ENCODE data around the gene RNF208. TPM values are rescaled to one million over a fixed set of nuclear protein-coding genes. Genes with fewer than 3 reads are reported as not detected.

RNF208 gene
- total RNA-seq, 4 donors from 2014 or later: 2.3 to 4.5 (median 3.8) TPM

GRCh38 chr9:137176302-137177182 lies 45.5 kb downstream of the RNF208 start:
- Histone ChIP-seq H3K4me3 (replicated peaks in 1 of 3) (no peak overlapping the region), H3K27me3 (no peaks in the 10 kb centered on the region), H3K36me3 (peaks cover 22 to 29% of the 10 kb centered on the region in 2 donors), H3K27ac (no peak overlapping the region), H3K4me1 (no peaks in the 10 kb centered on the region), H3K9me3 (no peaks in the 10 kb centered on the region)
- DNase-seq: peak in 1 of 2 donors; percentile 23
- TF ChIP-seq POLR2A (IDR thresholded peaks at IDR 0.05): no peak
- TF ChIP-seq CTCF (IDR thresholded peaks at IDR 0.05): peak in 4 of 6 experiments; percentile 10 to 43 (median 39)
- WGBS, 2 donors: 53 to 63% methylated on average over 17 of the region's 17 CpGs
- intact Hi-C loops (cut with DNase I): no loop called here

GRCh38 chr9:137175345-137175961 lies 46.6 kb downstream of the RNF208 start:
- Histone ChIP-seq H3K36me3 (peaks cover 11 to 19% of the 10 kb centered on the region in 2 donors), H3K27ac (no peak overlapping the region), H3K4me3 (replicated peaks in 1 of 3) (no peak overlapping the region), H3K4me1 (no peaks in the 10 kb centered on the region), H3K9me3 (no peaks in the 10 kb centered on the region), H3K27me3 (no peaks in the 10 kb centered on the region)
- TF ChIP-seq POLR2A (IDR thresholded peaks at IDR 0.05): no peak
- TF ChIP-seq CTCF (IDR thresholded peaks at IDR 0.05): no peak
- no peak for DNase-seq
- intact Hi-C loops (cut with DNase I): no loop called here
- whole genome bisulfite sequencing, 2 donors: 27 to 78% methylated on average over 4 to 5 of the region's 33 CpGs

GRCh38 chr9:137174722-137175293 lies 47.2 kb downstream of the RNF208 start:
- Histone ChIP-seq H3K4me1 (peaks cover 0 to 1% of the 10 kb centered on the region in 2 donors), H3K36me3 (peaks cover 5 to 12% of the 10 kb centered on the region in 2 donors), H3K27ac (no peak overlapping the region), H3K27me3 (no peaks in the 10 kb centered on the region), H3K9me3 (no peaks in the 10 kb centered on the region), H3K4me3 (replicated peaks in 1 of 3) (no peak overlapping the region)
- intact Hi-C loops (cut with DNase I): no loop called here
- WGBS, 2 donors: 10% methylated on average over 9 of the region's 34 CpGs; no CpG with 5 or more reads in 1 of the 2 donors
- no peak for TF ChIP-seq CTCF (IDR thresholded peaks at IDR 0.05)
- TF ChIP-seq POLR2A (IDR thresholded peaks at IDR 0.05): no peak
- DNase-seq: no peak

GRCh38 chr9:137173796-137174664 lies 48.0 kb downstream of the RNF208 start:
- Histone ChIP-seq H3K36me3 (peaks cover 0 to 7% of the 10 kb centered on the region in 2 donors), H3K27me3 (no peaks in the 10 kb centered on the region), H3K27ac (no peak overlapping the region), H3K4me1 (peaks cover 0 to 9% of the 10 kb centered on the region in 2 donors), H3K4me3 (replicated peaks in 1 of 3) (no peak overlapping the region), H3K9me3 (no peaks in the 10 kb centered on the region)
- intact Hi-C loops (cut with DNase I): no loop called here
- WGBS, 2 donors: 79 to 84% methylated on average over 20 to 44 of the region's 45 CpGs
- no peak for DNase-seq
- no peak for TF ChIP-seq POLR2A (IDR thresholded peaks at IDR 0.05)
- no peak for TF ChIP-seq CTCF (IDR thresholded peaks at IDR 0.05)
